A549 (cell line): ENCODE measurements around the gene WDR35. TPM values are rescaled to one million over a fixed set of nuclear protein-coding genes. Genes with fewer than 3 reads are reported as not detected.
"Not testable (repeated sequence)": the region's sequence is repeated elsewhere in the genome, so short reads cannot be mapped to it uniquely, and the experiment has no call there.

Experiments used
- ATAC-seq, 2 experiments: fragments of 200-7000 bp in 1 of 2; fragments of >200 bp in 1 of 2; cut with Nextera tagmentation in 1 of 2; cut with Tn5 transposase in 1 of 2; 3 replicates each; pipeline versions ENCODE4 v1.8.0 to v1.9.1; 2018 to 2020; ENCODE audit warnings: mild to moderate bottlenecking in 1 of 2, moderate library complexity in 1 of 2
- CTCF ChIA-PET: fragments of 300-600 bp; sonication (Branson Sonifier 250); formaldehyde crosslinking; extraction: SDS; loops from one replicate; lab custom pipeline; 2021; ENCODE audit warnings: antibody characterized with exemption, inconsistent platforms; lab: Yijun Ruan, JAX
- POLR2A ChIA-PET: fragments of 350-600 bp; formaldehyde crosslinking; extraction: SDS; loops from one replicate; lab custom pipeline; 2021; ENCODE audit warnings: antibody characterized with exemption, inconsistent platforms; lab: Yijun Ruan, JAX
- DNase-seq, 2 experiments: peaks; one replicate each; pipeline versions ENCODE4 v3.0.0 to v3.0.0-alpha.2; 2011 to 2016; ENCODE audit warnings: low read depth in 1 of 2, low spot score in 1 of 2
- FAIRE-seq: peaks from 2 replicates; lab custom pipeline; 2011; peaks lifted over from hg19 to GRCh38; lab: Jason Lieb, UNC
- H3K27ac ChIP-seq, 2 experiments: fragments of >200 bp; sonication (Bioruptor Twin); formaldehyde crosslinking; 3 replicates each; pipeline ENCODE4 v1.5.1; 2016 to 2017
- H3K4me1 ChIP-seq: fragments of >200 bp; sonication (Bioruptor Twin); formaldehyde crosslinking; 3 replicates; pipeline ENCODE4 v1.6.1; 2016
- H3K4me2 ChIP-seq: fragments of >200 bp; sonication (Bioruptor Twin); formaldehyde crosslinking; 3 replicates; pipeline ENCODE4 v1.6.1; 2016
- H3K4me3 ChIP-seq: fragments of >200 bp; sonication (Bioruptor Twin); formaldehyde crosslinking; 3 replicates; pipeline ENCODE4 v1.5.1; 2016
- H3K9me3 ChIP-seq: fragments of >200 bp; sonication (Bioruptor Twin); formaldehyde crosslinking; 3 replicates; pipeline ENCODE4 v1.6.1; 2016
- BHLHE40 ChIP-seq: IDR thresholded peaks from 2 replicates; pipeline ENCODE4 v1.6.1; 2012; ENCODE audit warnings: low read depth, low read length, inconsistent platforms
- CBX8 ChIP-seq: fragments of 200-600 bp; sonication (generic); IDR thresholded peaks from 2 replicates; pipeline ENCODE4 v1.6.1; 2016
- E2F6 ChIP-seq: IDR thresholded peaks from 2 replicates; pipeline ENCODE4 v1.6.1; 2012; ENCODE audit warnings: low read depth, borderline replicate concordance
- EHMT2 ChIP-seq: fragments of 200-600 bp; sonication (generic); IDR thresholded peaks from 2 replicates; pipeline ENCODE4 v1.6.1; 2016; ENCODE audit warnings: antibody characterized with exemption, low read depth, mild to moderate bottlenecking, moderate library complexity
- ELK1 ChIP-seq: fragments of 150-350 bp; IDR thresholded peaks from 2 replicates; pipeline ENCODE4 v1.6.1; 2014; ENCODE audit warnings: low read depth, mild to moderate bottlenecking, low read length
- ESRRA ChIP-seq: fragments of 150-350 bp; IDR thresholded peaks from 2 replicates; pipeline ENCODE4 v1.6.1; 2014; ENCODE audit warnings: mild to moderate bottlenecking, low read length, borderline replicate concordance
- FOSB ChIP-seq: fragments of 250-450 bp; sonication (Bioruptor Pico); IDR thresholded peaks from 2 replicates; pipeline ENCODE4 v1.5.0; 2020; ENCODE audit warnings: mild to moderate bottlenecking, moderate library complexity
- JUN ChIP-seq, 2 experiments: fragments of >200 bp; sonication (Bioruptor Twin); formaldehyde crosslinking; IDR thresholded peaks; 2 replicates in 1 of 2; 3 replicates in 1 of 2; pipeline ENCODE4 v1.6.1; 2016 to 2017
- KDM1A ChIP-seq: fragments of 200-600 bp; sonication (generic); IDR thresholded peaks from 2 replicates; pipeline ENCODE4 v1.6.1; 2016; ENCODE audit warnings: low read depth, mild to moderate bottlenecking
- MAFK ChIP-seq: fragments of 450-650 bp; IDR thresholded peaks from 2 replicates; pipeline ENCODE4 v1.6.1; 2014; ENCODE audit not compliant: partially characterized antibody
- MAZ ChIP-seq: fragments of 150-350 bp; IDR thresholded peaks from 2 replicates; pipeline ENCODE4 v1.6.1; 2014; ENCODE audit warnings: antibody characterized with exemption, low read depth, low read length, borderline replicate concordance
- MYC ChIP-seq: IDR thresholded peaks from 2 replicates; pipeline ENCODE4 v1.6.1; 2012; ENCODE audit warnings: mild to moderate bottlenecking, inconsistent platforms, low read length, improper control_type of control experiment, borderline replicate concordance
- NFE2L2 ChIP-seq: fragments of 150-350 bp; conservative IDR thresholded peaks from 2 replicates; pipeline ENCODE4 v1.6.1; 2014; ENCODE audit warnings: low read length
- NPAS2 ChIP-seq: fragments of 250-450 bp; sonication (Bioruptor Pico); IDR thresholded peaks from 2 replicates; pipeline ENCODE4 v1.8.0; 2022; ENCODE audit warnings: mild to moderate bottlenecking, moderate library complexity, borderline replicate concordance
- POLR2A ChIP-seq: IDR thresholded peaks from 2 replicates; pipeline ENCODE4 v1.6.1; 2012; ENCODE audit warnings: mild to moderate bottlenecking, low read length
- POLR2AphosphoS2 ChIP-seq: conservative IDR thresholded peaks from 2 replicates; pipeline ENCODE4 v1.6.1; 2012; ENCODE audit warnings: low read length, improper control_type of control experiment, inconsistent platforms
- TP53 ChIP-seq: fragments of 250-450 bp; sonication (Bioruptor Pico); IDR thresholded peaks from 2 replicates; pipeline ENCODE4 v1.5.0; 2021; ENCODE audit warnings: mild to moderate bottlenecking, moderate library complexity
- USF2 ChIP-seq: fragments of 450-650 bp; IDR thresholded peaks from 2 replicates; pipeline ENCODE4 v1.6.1; 2014; ENCODE audit warnings: antibody characterized with exemption
- ZC3H11A ChIP-seq: fragments of 450-650 bp; IDR thresholded peaks from 2 replicates; pipeline ENCODE4 v1.6.1; 2014; ENCODE audit warnings: antibody characterized with exemption, mild to moderate bottlenecking
- ZSCAN20 ChIP-seq: fragments of 250-450 bp; sonication (Bioruptor Pico); IDR thresholded peaks from 2 replicates; pipeline ENCODE4 v1.8.0; 2022; ENCODE audit warnings: mild to moderate bottlenecking, moderate library complexity
- WGBS: methylation state at CpG from one replicate; pipeline ENCODE4 v1.1.6; 2017; ENCODE audit errors: missing lambda C conversion rate; 5-methylcytosine and 5-hydroxymethylcytosine counted together
- polyA plus RNA-seq, 4 experiments: library from polyadenylated mRNA; depleted of rRNA in 3 of 4; stranded (reverse); fragments of >200 nt; fragmentation: RNase III in 1 of 4; extraction: RNeasy Plus Mini Kit Qiagen cat#74134 plus additional on column Dnase treatment in 1 of 4; gene quantifications; 2 replicates in 3 of 4; 3 replicates in 1 of 4; pipeline ENCODE4 v1.2.3, GENCODE V29; 2011 to 2017

Gene WDR35
- polyA plus RNA-seq, 2 of the 4 experiments (the other 2 are of a cell fraction) = 12.1 to 28.5 TPM

GRCh38 chr2:19881908-19882265 is 108.0 kb downstream of the WDR35 start:
- FAIRE-seq = no peak
- H3K4me1 ChIP-seq = no peaks in the 10 kb centered on the region
- TF ChIP-seq ZSCAN20 = no peak
- no peak for TF ChIP-seq ELK1
- TF ChIP-seq JUN (IDR thresholded peaks at IDR 0.05) = no peak
- no peak for TF ChIP-seq MYC
- no peak for TF ChIP-seq KDM1A
- TF ChIP-seq ESRRA = no peak
- no peak for TF ChIP-seq POLR2A
- TF ChIP-seq NPAS2 (CRISPR knock-in tag) = no peak
- no peak for TF ChIP-seq USF2
- TF ChIP-seq FOSB (CRISPR knock-in tag) = no peak
- TF ChIP-seq MAFK = no peak
- no peak for TF ChIP-seq E2F6
- TF ChIP-seq ZC3H11A = no peak
- TF ChIP-seq, all 56 proteins: peak for 0
- no peak for DNase-seq
- Histone ChIP-seq H3K4me3 (no peak overlapping the region), H3K9me3 (no peaks in the 10 kb centered on the region), H3K27ac (no peak overlapping the region), H3K4me2 (no peak overlapping the region)
- no peak for ATAC-seq
- WGBS = 10% methylated on average over 2 of the region's 2 CpGs
- POLR2A ChIA-PET = no interaction called here
- CTCF ChIA-PET = interaction anchor here (1.2 to 2.0 kb wide), 2 partner anchors 9 to 19 kb away, joined by 3 to 7 read pairs; no protein-coding TSS in a partner anchor

DNA sequence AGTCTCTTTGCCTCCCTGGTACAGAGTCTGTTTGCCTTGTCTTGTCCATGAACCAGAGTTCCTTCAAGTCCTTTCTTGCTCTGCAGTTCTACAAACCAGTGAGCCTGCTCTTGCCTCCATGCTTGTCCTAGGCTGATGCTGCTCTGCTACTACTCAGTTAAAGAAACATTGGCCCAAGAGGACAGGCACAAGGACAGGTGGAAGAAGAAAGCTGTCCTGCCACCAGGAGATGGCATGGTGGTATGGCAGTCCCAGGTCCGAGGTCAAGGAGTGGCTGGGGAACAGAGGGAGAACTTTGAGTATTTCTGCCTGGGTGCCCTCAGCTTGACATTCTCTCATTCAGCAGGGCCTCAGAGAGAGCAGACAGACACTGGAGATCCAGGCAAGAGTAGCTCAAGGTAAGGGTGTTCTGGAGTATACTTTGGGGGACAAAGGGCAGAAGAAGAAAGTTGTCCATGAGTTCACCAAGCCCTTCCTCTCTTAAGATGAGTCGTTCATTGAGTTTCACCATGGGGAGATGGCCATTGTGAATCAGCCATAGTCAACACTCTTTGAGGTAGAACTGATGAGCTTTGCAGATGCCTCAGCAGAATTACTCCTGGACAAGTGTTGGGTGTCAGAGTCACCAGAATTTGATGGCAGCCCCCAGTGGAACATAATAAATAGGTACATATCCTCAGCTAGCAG is 108.5 kb downstream of the WDR35 start:
- POLR2A ChIA-PET = no interaction called here
- FAIRE-seq = no peak
- no peak overlapping the region for H3K27ac ChIP-seq
- H3K9me3 ChIP-seq = no peaks in the 10 kb centered on the region
- 3% methylated on average over 2 of the region's 2 CpGs for WGBS
- no peak overlapping the region for H3K4me3 ChIP-seq
- CTCF ChIA-PET = interaction anchor here (1.2 to 2.0 kb wide), 2 partner anchors 9 to 18 kb away, joined by 3 to 7 read pairs; no protein-coding TSS in a partner anchor
- H3K4me1 ChIP-seq = no peaks in the 10 kb centered on the region
- no peak for DNase-seq
- no peak overlapping the region for H3K4me2 ChIP-seq
- TF ChIP-seq BHLHE40 (no peak), JUN (IDR thresholded peaks at IDR 0.05) (no peak), CBX8 (no peak), TP53 (CRISPR knock-in tag) (no peak), ESRRA (no peak), POLR2AphosphoS2 (no peak), EHMT2 (no peak), MAZ (no peak), NFE2L2 (no peak)
- ATAC-seq = no peak

GRCh38 chr2:19880191-19880590 is 109.7 kb downstream of the WDR35 start:
- H3K4me3 ChIP-seq, H3K4me1 ChIP-seq, FAIRE-seq, H3K4me2 ChIP-seq, H3K9me3 ChIP-seq, POLR2A ChIA-PET, H3K27ac ChIP-seq, ATAC-seq, DNase-seq: not testable (repeated sequence)
- CTCF ChIA-PET = interaction anchor here (0.6 to 2.0 kb wide), 2 partner anchors 17 to 520 kb away, joined by 3 to 7 read pairs; no protein-coding TSS in a partner anchor
